Fibroblast of skin of left biceps (primary cell): ENCODE measurements around the gene RNF217.
A peak's percentile ranks its signal among the peaks of the same experiment; 100 is the strongest.

ENCODE experiments used
- DNase-seq, 2 experiments: peaks; one replicate each; pipeline ENCODE4 v3.0.0-alpha.2; 2013; ENCODE audit warnings: low read depth in 2 of 2

RNF217 gene

DNA sequence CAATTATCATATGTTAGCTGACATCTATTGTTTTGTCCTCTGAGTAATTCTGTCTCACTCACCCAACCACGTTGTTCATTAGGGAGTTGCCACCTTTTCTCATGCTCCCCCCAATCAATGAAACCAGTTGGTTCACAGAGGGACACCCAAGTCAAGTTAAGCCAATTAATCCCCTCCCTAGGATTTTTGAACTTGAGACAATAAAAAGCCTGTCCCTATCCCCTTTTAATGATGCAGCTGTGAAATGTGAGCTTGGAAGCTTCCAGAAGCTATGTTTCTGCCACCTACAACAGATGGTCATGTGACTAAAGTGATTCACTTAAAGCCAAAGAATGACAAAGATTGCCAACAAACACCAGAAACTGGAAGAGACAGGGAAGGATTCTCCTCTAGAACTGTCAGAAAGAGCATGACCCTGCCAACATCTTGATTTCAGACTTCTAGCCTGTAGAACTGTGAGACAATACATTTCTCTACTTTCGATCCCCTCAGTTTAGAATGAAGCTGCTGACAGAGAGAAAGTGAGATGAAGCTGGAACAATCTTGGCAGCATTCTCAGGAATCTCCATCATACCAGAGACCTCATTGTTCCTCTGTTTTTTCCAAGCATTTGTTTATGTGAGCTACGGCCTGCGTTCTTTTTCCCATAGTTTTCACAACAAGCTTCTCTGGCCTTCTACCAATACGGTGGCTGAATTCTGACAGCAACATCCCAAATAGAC is 133.5 kb downstream of the RNF217 start:
- DNase-seq, result peak in 1 of 2 experiments; percentile 33

DNA sequence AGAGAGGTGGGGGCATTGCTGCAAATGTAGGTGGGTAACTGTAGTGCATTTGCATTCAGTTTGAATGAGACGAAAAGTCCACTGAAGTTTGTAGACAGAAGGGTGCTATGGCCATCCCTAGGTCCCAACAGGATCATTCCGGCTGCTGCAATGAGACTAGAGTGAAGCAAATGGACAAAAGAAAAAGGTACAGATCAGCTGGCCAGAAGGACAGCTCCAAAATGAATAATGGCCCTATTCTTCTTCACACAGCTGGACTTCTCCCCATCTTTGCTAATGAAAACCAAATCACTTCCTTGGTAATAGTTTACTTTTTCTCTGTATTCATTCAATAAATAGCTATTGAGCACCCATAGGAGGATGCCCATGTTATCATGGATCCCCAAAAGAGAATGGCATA is 134.9 kb downstream of the RNF217 start:
- DNase-seq, result no peak

DNA sequence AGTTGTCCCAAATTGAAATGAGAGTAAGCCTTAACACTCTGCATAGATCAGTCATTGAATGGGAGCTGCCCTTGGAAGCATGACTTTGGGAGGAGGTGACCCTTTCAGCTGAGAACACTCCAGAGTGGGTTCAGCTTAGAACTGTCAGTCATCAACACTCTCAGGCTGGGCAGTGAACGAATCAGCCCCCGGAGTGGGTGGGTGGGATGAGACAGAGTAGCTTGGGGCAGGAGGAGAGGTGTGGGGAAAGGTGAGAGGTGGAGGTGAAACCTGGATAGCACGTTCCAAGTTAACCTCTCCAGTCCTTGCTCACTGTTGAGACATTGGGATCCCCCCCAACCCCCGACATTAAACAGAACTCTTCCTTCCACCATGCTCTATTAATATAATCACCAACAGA is 136.0 kb downstream of the RNF217 start:
- DNase-seq, result no peak

DNA sequence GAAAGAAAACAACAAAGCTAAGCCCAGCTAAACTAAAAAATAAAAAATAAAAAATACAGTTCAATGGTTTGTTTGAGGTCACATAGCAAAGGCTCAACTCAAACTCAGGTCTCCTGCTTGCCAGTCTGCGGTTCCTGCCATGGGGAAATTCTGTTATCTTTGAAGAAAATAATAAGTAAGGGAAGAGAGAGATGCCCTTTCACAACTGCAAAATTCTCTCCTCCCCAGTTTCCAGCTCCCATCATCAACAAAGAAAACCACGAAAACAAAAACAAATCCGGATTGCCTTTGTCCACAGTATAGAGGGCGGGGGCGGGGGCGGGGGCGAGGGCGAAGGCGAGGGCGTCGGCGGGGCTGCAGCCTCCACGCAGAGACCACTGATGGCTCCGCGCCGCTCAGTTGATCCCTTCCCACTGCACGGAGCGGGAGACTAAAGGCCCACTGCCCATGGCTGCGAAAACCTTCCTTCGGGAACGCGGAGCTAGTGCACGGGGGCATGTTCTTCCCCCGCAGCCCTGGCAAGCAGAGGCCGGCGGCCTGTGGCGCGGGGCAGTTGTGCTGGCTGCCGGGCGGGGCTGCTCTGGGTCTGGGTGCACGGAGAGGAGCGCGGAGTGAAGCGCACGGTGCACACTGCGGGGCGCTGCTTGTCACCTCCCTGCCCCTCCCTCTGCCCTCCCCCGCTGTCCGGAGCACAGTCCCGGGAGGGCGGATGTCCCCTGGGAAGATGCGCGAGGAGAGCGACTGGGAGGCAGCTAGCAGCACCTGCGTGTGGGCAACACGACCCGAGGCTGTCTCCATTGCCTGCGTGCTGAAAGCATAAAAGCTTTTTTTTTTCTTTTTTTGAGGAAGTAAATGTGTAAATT is 137.2 kb downstream of the RNF217 start:
- DNase-seq, result no peak

DNA sequence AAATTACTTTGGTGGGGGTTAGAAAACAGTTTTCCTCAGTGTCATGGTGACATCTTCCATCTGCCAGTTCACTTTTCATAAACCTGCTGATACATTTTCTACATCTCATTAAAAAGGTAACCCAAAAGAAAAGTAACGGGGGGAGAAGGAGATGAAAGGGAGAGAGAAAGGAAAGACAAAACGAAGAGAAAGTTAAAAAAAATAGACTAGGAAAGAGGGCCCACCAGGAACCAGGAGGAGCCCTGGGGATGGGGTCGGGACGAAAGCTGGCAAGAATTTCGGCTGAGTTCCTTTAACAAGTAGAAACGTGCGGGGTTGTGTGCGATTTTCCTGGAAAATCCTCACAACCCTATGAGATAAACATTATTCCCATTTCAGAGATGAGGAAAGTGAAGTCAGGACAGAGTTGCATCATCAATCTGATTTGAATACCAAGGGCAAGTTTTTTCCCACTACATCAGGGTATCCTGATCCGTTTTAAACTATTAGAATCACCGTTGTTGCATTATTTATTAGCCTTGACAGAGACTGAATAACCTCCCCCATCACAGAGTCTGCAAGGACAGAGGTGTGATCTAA is 137.9 kb downstream of the RNF217 start:
- no peak for DNase-seq

DNA sequence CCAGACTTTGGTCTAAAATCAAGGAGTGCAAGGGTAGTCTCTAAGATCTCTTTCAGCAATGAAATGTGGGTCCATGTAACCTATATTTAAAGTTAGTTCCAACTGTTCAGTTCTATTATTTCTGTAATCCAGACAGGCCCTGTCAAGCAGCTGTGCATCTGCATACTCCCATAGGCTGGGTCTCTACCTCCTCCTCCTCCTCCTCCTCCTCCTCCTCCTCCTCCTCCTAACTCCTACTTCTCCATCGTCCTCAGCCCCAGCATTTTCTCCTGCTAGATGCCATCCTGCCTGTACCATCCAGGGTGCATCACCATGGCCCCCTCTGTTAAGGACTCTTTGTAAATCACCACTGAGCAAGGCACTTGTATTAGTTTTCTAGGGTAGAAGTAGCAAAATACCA is 138.9 kb downstream of the RNF217 start:
- DNase-seq, result no peak

DNA sequence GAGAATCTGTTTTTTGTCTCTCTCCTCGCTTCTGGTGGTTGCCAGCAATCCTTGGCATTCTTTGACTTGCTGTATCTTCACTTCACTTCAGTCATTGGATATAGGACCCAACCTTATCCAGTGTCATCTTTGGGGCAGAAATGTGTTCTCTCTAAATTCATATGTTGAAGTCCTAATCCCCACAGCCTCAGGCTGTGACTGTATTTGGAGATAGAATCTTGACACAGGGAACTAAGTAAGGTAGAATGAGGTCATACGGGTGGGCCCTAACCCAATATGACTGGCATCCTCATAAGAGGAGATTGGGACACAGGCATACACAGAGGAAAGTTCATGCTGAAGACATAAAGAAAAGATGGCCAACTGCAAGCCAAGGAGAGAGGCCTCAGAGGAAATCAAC is 139.4 kb downstream of the RNF217 start:
- no peak for DNase-seq

DNA sequence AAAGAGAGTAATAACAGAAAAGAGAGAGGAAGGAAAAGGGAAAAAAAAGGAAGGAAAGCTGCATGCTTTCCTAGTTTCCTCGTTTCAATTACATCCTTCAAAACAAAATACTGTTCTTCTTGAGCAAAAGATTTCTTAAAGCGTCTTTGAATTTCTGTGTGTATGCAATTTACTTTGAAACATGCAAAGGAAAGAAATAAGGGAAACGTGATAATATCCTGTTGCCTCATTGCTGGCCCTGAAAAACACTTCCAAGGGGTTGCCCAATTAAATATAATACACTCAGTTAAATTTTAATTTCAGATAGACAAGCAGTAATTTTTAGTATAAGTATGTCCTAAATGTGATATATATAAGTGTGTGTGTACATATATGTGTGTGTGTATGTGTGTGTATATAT is 140.2 kb downstream of the RNF217 start:
- DNase-seq, result no peak

DNA sequence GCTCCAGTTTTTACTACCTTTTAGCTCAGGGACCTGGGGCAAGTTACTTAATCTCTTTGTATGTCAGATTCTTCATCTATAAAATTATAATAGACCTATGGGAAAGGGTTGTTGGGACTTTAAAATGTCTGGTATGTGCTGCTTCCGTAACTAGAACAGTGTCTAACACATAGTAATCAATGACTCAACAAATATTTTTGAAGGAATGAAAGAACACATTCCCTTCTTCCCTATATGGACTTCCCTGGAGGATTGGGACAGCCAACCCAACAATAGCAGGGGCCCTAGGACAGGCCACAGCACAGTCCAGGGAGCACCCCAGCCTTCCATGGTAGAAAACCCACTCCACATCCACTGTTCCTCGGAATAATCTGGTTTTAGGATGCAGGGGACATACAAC is 140.7 kb downstream of the RNF217 start:
- peak; percentile 88 to 92 for DNase-seq

DNA sequence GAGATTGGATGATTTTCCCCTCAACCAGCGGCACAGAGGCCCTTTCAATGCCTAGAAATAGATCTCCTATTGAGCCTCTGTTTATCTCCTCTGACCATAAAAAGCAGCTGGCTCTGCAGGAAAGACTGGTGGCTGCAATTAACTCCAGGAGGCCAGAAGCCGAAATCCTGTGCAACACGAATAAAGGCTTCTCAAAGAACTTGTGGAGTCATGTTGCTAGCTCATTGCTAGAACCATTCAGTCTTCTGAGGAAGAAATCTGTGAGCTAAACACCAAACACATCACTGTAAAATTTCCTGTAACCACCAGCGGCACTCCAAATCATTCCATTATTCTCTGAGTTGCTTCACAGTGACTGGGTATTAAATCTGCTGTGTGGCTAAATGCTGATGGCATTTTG is 142.2 kb downstream of the RNF217 start:
- peak; percentile 71 to 73 for DNase-seq

DNA sequence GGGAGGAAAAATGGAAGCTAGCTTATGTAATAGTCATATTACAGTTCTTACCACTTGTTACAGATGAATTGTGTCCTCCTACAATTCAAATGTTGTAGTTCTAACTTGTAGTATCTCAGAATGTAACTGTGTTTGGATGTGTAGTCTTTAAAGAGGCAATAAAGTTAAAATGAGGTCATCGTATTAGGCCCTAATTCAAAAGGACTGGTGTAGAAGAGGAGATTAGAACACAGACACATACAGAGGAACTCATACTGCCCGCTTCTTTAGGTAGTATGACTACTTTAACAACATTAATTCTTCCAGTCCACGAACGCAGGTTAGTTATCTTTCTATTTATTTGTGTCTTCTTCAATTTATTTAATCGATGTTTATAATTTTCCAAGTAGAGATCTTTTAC is 144.8 kb downstream of the RNF217 start:
- no peak for DNase-seq

DNA sequence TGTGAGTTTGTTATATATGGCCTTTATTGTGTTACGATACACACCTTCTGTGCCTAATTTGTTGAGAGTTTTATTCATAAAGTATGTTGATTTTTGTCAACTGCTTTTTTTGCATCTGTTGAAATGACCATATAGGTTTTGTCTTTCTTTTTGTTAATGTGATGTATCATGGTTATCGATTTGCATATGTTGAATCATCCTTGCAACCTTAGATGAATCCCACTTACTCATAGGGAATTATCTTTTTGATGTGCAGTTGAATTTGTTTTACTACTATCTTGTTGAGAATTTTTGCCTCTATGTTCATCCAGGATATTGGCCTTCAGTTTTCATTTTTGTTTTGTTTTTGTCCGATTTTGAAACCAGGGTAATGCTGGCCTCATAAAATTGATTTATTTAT is 145.7 kb downstream of the RNF217 start:
- DNase-seq, result no peak

DNA sequence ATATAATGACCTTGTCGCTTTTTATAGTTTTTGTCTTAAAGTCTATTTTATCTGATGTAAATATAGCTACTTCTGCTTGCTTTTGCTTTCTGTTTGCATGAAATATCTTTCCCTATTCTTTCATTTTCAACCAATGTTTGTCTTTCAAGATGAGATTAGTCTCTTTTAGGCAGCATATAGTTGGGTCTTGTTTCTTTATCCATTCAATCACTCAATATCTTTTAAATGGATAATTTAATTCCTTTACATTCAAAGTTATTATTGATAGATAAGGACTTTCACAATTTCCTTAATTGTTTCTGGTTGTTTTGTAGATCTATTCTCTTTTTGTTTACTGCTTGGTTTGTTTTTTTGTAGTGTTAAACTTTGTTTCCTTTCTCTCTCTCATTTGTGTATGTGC is 147.8 kb downstream of the RNF217 start:
- no peak for DNase-seq

DNA sequence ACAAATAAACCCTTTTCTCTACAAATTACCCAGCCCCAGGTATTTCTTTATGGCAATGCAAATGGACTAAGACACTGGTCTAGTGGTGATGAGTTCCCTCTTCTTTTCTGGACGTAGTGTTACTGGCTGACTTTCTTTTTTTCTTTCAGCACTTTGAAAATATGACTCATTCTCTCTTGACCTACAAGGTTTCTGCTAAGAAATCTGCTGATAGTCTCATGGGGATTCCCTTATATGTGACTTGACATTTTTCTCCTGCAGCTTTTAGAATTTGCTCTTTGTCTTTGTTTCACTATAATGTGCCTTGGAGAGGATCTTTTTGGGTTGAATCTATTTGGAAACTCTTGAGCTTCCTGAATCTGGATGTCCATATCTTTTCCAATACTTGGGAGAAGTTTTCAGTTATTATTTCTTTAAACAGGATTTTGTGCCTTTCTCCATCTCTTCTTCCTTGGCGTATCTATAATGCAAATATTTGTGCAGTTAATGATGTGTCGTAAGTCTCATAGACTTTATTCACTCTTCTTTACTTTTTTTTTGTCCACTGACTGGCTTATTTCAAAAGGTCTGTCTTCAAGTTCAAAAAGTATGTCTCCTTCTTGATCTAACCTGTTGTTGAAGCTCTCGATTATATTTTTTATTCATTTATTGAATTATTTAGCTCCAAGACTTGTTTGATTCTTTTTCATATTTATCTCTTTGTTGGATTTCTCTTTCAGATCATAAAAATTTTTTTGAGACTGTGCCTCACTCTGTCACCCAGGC is 149.2 kb downstream of the RNF217 start:
- DNase-seq, result no peak

DNA sequence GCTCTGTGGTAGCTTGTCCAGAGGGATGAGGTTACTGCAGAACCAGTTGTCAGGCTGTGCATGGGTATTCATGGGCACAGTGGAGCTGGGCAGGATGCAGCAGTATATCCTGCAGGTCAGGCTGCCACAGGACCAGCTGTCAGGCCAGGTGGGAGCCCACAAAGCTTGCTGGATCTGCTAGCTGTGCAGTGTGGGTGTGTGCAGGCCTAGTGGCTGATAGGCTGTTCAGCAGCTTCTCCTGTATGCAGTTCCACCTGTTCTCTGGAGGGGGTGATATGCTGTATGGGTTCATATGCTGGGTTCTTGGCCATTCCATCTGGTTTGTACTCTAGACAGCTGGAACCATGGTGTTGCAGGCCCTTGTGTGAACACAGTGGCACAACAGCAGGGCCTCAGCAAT is 150.7 kb downstream of the RNF217 start:
- no peak for DNase-seq

DNA sequence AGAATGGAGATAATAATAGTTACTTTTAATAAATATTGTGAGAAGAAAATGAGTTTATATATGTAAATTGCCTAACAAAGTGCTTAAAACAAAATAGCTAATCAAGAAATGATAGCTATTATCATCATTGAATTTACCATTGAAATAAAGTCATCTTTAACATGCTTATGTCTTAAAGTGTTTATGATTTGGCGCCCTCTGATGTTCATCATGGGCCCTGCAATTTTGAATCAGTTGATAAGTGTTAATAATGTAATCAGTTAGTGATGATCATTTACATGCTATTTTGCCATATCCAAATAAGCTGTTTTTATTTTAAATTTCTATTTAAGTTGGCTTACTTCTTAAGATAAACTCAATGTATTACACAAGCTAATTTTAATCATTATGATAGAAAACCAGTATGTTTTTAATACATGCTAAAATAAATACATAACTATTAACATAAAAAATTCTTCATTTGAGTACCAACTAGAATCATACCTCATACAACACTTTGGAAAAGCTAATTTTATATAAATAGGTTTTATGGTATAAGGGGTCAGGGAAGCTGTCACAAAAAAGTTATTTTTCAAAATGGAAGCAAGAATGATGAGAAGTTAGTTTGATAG is 152.1 kb downstream of the RNF217 start:
- DNase-seq, result no peak

DNA sequence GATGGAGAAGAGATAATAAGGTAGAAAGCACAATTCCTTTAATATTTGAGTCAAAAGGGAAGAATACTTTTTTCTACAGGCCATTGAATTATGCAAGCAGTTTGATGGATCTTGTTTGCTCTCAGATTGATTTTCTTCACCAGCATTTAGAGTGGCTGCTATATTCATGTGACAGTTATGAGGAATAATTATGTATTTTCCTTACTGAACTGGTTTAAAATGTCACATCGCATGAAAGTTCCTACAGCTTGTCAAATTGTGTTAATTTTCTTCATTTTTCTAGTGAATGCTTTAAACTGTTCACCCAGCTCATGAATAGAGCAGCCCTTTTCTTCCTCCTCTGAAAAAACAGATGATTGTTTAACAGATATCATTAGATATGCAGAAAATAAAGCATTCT is 153.9 kb downstream of the RNF217 start:
- DNase-seq, result no peak

DNA sequence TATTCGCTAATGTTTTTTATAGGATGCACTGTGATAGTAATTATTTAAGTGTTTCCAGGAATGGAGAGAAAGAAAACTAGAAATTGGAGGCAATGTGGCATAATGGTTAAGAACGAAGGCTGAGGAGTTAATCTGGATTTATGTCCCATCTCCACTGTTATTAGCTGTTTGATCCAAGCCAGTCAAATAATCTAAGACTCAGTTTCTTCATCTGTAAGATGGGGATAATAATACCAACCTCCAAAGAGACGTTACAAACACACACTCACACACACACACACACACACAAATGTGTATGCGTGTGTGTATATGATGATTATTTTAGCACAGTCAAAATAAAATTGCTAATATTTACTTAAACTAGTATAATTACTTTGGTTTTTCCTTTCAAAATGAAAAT is 154.5 kb downstream of the RNF217 start:
- no peak for DNase-seq

DNA sequence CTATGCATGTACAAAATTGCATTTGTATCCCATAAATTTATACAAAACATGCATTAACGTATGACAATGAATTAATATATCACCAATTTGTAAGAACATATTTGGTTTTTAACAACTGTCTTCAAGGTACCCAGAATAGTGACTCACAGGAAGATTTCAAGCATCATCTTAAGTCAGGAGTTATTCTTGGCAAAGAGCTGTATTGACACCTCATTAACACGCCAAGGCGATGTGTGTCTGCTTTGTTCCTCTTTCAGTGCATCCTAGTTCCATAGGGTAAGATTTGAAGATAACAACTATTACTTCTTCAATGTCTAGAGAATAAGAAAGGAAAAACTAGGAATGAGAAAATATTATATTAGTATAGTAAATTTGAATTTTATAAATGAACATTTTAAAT is 155.6 kb downstream of the RNF217 start:
- DNase-seq, result no peak

DNA sequence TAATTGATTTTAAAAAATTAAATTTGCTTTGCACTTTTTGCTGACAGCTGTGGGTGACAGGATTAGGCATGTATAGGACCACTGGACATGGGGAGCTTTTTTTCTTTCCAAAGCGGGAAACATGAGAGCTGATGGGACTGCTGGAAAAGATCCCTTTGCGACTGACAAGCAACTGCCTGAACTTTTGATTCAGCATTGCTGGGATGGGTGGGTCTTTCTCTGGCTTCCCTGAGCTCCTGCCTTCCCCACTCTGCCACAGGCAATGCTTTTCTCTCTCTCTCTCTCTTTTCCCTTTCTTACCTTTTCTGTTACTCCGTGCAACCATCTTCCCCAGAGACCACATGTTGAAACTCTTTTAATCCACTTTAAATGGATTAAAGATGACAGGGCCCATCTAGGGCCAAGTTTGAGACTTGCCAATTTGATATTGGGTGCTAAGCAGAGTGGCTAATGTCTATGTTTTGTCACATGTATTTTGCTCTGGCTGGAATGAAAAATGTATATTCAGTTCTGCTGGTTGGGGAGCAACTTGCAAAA is 157.9 kb downstream of the RNF217 start:
- no peak for DNase-seq

DNA sequence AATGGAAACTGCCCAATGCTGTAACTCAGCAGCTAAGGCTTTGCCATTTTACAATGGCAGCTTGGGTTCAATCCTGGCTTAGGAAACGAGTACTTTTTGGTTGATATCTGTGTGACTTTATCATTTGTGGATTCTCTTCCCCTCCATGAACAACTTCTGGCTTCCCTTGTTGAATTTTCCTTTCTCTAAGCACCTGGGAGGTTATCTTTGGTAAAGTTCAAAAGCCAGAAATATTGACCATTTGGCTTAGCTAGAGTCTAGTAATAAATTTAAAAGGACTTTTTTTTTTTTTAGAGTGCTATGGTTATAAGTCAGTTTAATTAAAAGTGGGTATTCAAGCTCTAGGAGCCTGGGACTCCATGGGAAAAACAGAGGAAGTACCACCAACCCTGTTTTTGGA is 159.7 kb downstream of the RNF217 start:
- no peak for DNase-seq

DNA sequence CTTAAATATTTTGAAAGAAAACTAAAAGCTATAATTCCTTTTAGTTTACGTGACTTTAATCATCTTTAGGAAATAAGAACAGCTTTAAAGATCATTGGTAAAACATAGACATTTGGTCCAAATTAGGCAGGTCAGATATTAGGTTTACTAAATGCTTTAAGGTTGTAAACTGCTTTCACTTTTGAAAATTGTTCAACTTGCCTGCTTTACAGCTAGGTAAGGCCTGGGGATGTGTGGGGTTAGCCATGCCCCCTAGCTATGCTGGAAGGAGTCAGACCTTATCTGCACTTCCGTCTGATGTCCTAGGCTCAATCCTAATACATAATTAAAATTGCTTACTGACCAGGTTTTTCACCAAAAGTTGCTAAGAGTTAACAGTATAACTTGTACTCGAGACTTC is 160.8 kb downstream of the RNF217 start:
- no peak for DNase-seq
